Panc1 (cell line): ENCODE results near the gene GNA12. TPM values are rescaled to one million over a fixed set of nuclear protein-coding genes. Genes with fewer than 3 reads are reported as not detected.

Experiments
- ATAC-seq: fragments of 200-7000 bp; cut with Tn5 transposase; 2 replicates; pipeline ENCODE4 v1.9.1; 2020; ENCODE audit warnings: mild to moderate bottlenecking, moderate library complexity
- BruUV-seq: library from RNA; stranded (reverse); fragments of 400-500 nt; replicated peaks from 2 replicates; lab custom pipeline; 2021; lab: Mats Ljungman, UMichigan
- CTCF ChIA-PET: fragments of 300-600 bp; sonication (Branson Sonifier 250); formaldehyde crosslinking; loops from one replicate; lab custom pipeline; 2022; ENCODE audit warnings: antibody characterized with exemption; lab: Charles Lee
- POLR2A ChIA-PET: fragments of 300-600 bp; sonication (Branson Sonifier 250); formaldehyde crosslinking; loops from one replicate; lab custom pipeline; 2022; ENCODE audit warnings: antibody characterized with exemption; lab: Charles Lee
- DNase-seq: peaks from one replicate; pipeline ENCODE4 v3.0.0-alpha.2; 2010; ENCODE audit warnings: low read depth, low spot score
- H3K27ac ChIP-seq: 2 replicates; pipeline ENCODE4 v1.5.1; 2011; ENCODE audit warnings: mild to moderate bottlenecking, low read length, inconsistent platforms
- H3K27me3 ChIP-seq: fragments of 200-500 bp; sonication (Bioruptor generic); 2 replicates; pipeline ENCODE4 v1.6.0; 2014; ENCODE audit warnings: low read length, inconsistent platforms; ENCODE audit not compliant: control insufficient read depth, insufficient read depth
- H3K36me3 ChIP-seq: fragments of 200-500 bp; sonication (Bioruptor generic); 2 replicates; pipeline ENCODE4 v1.5.1; 2014; ENCODE audit warnings: inconsistent platforms, mild to moderate bottlenecking, low read length, moderate library complexity; ENCODE audit not compliant: control insufficient read depth, insufficient read depth
- H3K4me1 ChIP-seq: 2 replicates; pipeline ENCODE4 v1.5.1; 2011; ENCODE audit warnings: inconsistent platforms, mild to moderate bottlenecking, low read length, moderate library complexity; ENCODE audit not compliant: control insufficient read depth, insufficient read depth
- H3K4me3 ChIP-seq, 2 experiments: 2 replicates each; pipeline ENCODE4 v1.5.1; 2011 to 2012; ENCODE audit warnings: low read depth in 2 of 2, low read length in 2 of 2, mild to moderate bottlenecking in 2 of 2, inconsistent platforms in 1 of 2, moderate library complexity in 1 of 2
- H3K9me3 ChIP-seq: fragments of 200-500 bp; sonication (Bioruptor generic); 2 replicates; pipeline ENCODE4 v1.5.1; 2014; ENCODE audit warnings: low read depth, mild to moderate bottlenecking, inconsistent platforms, low read length, moderate library complexity; ENCODE audit not compliant: control insufficient read depth, insufficient read depth
- POLR2AphosphoS5 ChIP-seq: IDR thresholded peaks from 2 replicates; pipeline ENCODE4 v1.6.1; 2012; ENCODE audit warnings: mild to moderate bottlenecking, low read depth, low read length, moderate library complexity
- SIN3A ChIP-seq: IDR thresholded peaks from 2 replicates; pipeline ENCODE4 v1.6.1; 2012; ENCODE audit warnings: low read depth, mild to moderate bottlenecking, low read length, moderate library complexity, borderline replicate concordance; ENCODE audit not compliant: insufficient read depth
- TCF7L2 ChIP-seq: IDR thresholded peaks from 2 replicates; pipeline ENCODE4 v1.6.1; 2011; ENCODE audit warnings: mild to moderate bottlenecking, low read depth, low read length, inconsistent platforms
- in situ Hi-C: cut with HindIII; loops from 2 replicates; pipeline ENCODE4 v1.10.0; 2016; ENCODE audit warnings: low sequenced_read_pairs, low pct_unique_long_range_greater_than_20kb
- intact Hi-C: fragments of 100-400 bp; cut with micrococcal nuclease; formaldehyde crosslinking; loops from one replicate; pipeline ENCODE4 v1.10.0; 2022; ENCODE audit not compliant: unreplicated experiment
- total RNA-seq: library from RNA; stranded (reverse); gene quantifications from one replicate; pipeline ENCODE4 v1.2.1, GENCODE V29; 2021; ENCODE audit not compliant: unreplicated experiment
- TF ChIP-seq, protein P1 (sequence below), 2 experiments: IDR thresholded peaks; 2 replicates each; pipeline ENCODE4 v1.6.1; 2011 to 2012; ENCODE audit warnings: low read depth in 2 of 2, control low read depth in 1 of 2, low read length in 1 of 2, mild to moderate bottlenecking in 1 of 2, moderate library complexity in 1 of 2; ENCODE audit not compliant: insufficient read depth in 1 of 2
- TF ChIP-seq, protein P2 (sequence below): fragments of 450-650 bp; IDR thresholded peaks from 2 replicates; pipeline ENCODE4 v1.5.1; 2017; ENCODE audit warnings: mild to moderate bottlenecking

Gene GNA12
- total RNA-seq, 1 experiment from 2014 or later: 139 TPM

GRCh38 chr7:2818653-2819052 is 25.5 kb downstream of the GNA12 start:
- H3K27me3 ChIP-seq: no peaks in the 10 kb centered on the region
- intact Hi-C loops: no loop called here
- no peak overlapping the region for H3K4me3 ChIP-seq
- no peaks in the 10 kb centered on the region for H3K9me3 ChIP-seq
- no TSS peak for BruUV-seq
- DNase-seq (no peak), ATAC-seq (no peak)
- no peaks in the 10 kb centered on the region for H3K36me3 ChIP-seq
- in situ Hi-C loops: no loop called here
- TF ChIP-seq, protein P1, sequence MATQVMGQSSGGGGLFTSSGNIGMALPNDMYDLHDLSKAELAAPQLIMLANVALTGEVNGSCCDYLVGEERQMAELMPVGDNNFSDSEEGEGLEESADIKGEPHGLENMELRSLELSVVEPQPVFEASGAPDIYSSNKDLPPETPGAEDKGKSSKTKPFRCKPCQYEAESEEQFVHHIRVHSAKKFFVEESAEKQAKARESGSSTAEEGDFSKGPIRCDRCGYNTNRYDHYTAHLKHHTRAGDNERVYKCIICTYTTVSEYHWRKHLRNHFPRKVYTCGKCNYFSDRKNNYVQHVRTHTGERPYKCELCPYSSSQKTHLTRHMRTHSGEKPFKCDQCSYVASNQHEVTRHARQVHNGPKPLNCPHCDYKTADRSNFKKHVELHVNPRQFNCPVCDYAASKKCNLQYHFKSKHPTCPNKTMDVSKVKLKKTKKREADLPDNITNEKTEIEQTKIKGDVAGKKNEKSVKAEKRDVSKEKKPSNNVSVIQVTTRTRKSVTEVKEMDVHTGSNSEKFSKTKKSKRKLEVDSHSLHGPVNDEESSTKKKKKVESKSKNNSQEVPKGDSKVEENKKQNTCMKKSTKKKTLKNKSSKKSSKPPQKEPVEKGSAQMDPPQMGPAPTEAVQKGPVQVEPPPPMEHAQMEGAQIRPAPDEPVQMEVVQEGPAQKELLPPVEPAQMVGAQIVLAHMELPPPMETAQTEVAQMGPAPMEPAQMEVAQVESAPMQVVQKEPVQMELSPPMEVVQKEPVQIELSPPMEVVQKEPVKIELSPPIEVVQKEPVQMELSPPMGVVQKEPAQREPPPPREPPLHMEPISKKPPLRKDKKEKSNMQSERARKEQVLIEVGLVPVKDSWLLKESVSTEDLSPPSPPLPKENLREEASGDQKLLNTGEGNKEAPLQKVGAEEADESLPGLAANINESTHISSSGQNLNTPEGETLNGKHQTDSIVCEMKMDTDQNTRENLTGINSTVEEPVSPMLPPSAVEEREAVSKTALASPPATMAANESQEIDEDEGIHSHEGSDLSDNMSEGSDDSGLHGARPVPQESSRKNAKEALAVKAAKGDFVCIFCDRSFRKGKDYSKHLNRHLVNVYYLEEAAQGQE (IDR thresholded peaks at IDR 0.05; ENCODE audit: insufficient read depth in 1 of 2, low read depth in 2 of 2, low read length in 1 of 2): no peak
- no peak for TF ChIP-seq POLR2AphosphoS5
- no peak for TF ChIP-seq TCF7L2
- TF ChIP-seq, protein P2, sequence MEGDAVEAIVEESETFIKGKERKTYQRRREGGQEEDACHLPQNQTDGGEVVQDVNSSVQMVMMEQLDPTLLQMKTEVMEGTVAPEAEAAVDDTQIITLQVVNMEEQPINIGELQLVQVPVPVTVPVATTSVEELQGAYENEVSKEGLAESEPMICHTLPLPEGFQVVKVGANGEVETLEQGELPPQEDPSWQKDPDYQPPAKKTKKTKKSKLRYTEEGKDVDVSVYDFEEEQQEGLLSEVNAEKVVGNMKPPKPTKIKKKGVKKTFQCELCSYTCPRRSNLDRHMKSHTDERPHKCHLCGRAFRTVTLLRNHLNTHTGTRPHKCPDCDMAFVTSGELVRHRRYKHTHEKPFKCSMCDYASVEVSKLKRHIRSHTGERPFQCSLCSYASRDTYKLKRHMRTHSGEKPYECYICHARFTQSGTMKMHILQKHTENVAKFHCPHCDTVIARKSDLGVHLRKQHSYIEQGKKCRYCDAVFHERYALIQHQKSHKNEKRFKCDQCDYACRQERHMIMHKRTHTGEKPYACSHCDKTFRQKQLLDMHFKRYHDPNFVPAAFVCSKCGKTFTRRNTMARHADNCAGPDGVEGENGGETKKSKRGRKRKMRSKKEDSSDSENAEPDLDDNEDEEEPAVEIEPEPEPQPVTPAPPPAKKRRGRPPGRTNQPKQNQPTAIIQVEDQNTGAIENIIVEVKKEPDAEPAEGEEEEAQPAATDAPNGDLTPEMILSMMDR: no peak
- no peak for TF ChIP-seq SIN3A
- CTCF ChIA-PET: interaction anchor here (0.7 kb wide), 1 partner anchor 9 kb away, joined by 6 read pairs; no protein-coding TSS in a partner anchor
- peaks cover 75% of the 10 kb centered on the region for H3K4me1 ChIP-seq
- peak overlapping the region; percentile 84 for H3K27ac ChIP-seq
- POLR2A ChIA-PET: no interaction called here

DNA sequence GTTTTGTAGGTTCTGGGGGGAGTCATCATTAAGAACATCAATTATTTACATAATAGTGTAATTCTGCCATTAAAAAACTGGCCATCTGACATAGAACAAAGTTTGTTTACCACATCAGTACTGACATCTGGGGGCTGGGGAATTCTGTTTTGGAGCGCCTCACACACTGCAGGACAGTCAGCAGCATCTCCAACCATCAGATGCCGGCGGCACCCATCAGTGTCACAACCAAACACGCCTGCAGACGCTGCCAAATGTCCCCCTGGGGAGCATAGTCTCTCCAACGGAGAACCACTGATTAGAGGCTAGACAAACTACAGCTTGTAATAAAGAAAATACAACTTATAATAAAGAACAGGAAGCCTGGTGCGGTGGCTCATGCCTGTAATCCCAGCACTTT is 26.0 kb downstream of the GNA12 start:
- no peak overlapping the region for H3K4me3 ChIP-seq
- ATAC-seq (no peak), DNase-seq (no peak)
- TF ChIP-seq, protein P1 (IDR thresholded peaks at IDR 0.05; ENCODE audit: insufficient read depth in 1 of 2, low read depth in 2 of 2, low read length in 1 of 2): no peak
- TF ChIP-seq, protein P2: no peak
- TF ChIP-seq SIN3A (no peak), POLR2AphosphoS5 (no peak)
- ChIA-PET CTCF (no interaction called here), POLR2A (no interaction called here)
- peaks cover 77% of the 10 kb centered on the region for H3K4me1 ChIP-seq
- H3K27ac ChIP-seq: peak overlapping the region; percentile 84
- in situ Hi-C loops: no loop called here
- H3K36me3 ChIP-seq: no peaks in the 10 kb centered on the region
- H3K27me3 ChIP-seq: no peaks in the 10 kb centered on the region
- no peaks in the 10 kb centered on the region for H3K9me3 ChIP-seq
- no TSS peak for BruUV-seq
- intact Hi-C loops: no loop called here
